HL-60 (cell line): ENCODE measurements around the gene HYAL4.

Source experiments
- DNase-seq, 2 experiments: peaks; one replicate each; pipeline ENCODE4 v3.0.0-alpha.2; 2010 to 2020; ENCODE audit warnings: low read depth in 1 of 2, low spot score in 1 of 2
- H3K27ac ChIP-seq: fragments of 250-450 bp; sonication (Bioruptor Pico); replicated peaks from 2 replicates; pipeline ENCODE4 v1.5.1; 2020; ENCODE audit warnings: mild to moderate bottlenecking, moderate library complexity
- H3K27me3 ChIP-seq: fragments of 250-450 bp; sonication (Bioruptor Pico); 2 replicates; pipeline ENCODE4 v1.5.1; 2021; ENCODE audit warnings: mild to moderate bottlenecking, moderate library complexity; ENCODE audit not compliant: insufficient read depth, poor library complexity, severe bottlenecking
- H3K4me3 ChIP-seq: replicated peaks from 2 replicates; pipeline ENCODE4 v1.5.1; 2011; ENCODE audit warnings: mild to moderate bottlenecking, control low read depth, low read length; ENCODE audit not compliant: insufficient read depth
- GABPA ChIP-seq: IDR thresholded peaks from 2 replicates; pipeline ENCODE4 v1.6.1; 2012; ENCODE audit warnings: low read depth
- POLR2AphosphoS5 ChIP-seq: IDR thresholded peaks from 2 replicates; pipeline ENCODE4 v1.6.1; 2012; ENCODE audit warnings: low read depth
- SPI1 ChIP-seq: IDR thresholded peaks from 2 replicates; pipeline ENCODE4 v1.6.1; 2012; ENCODE audit warnings: low read depth, mild to moderate bottlenecking, borderline replicate concordance
- TF ChIP-seq, protein P1 (sequence below): IDR thresholded peaks from 2 replicates; pipeline ENCODE4 v1.6.1; 2012; ENCODE audit warnings: low read depth; ENCODE audit not compliant: insufficient replicate concordance
- TF ChIP-seq, protein P2 (sequence below): IDR thresholded peaks from one replicate; pipeline ENCODE4 v1.5.1; 2011; ENCODE audit warnings: low read length, control low read depth, inconsistent platforms; ENCODE audit not compliant: insufficient read depth

Gene HYAL4

DNA sequence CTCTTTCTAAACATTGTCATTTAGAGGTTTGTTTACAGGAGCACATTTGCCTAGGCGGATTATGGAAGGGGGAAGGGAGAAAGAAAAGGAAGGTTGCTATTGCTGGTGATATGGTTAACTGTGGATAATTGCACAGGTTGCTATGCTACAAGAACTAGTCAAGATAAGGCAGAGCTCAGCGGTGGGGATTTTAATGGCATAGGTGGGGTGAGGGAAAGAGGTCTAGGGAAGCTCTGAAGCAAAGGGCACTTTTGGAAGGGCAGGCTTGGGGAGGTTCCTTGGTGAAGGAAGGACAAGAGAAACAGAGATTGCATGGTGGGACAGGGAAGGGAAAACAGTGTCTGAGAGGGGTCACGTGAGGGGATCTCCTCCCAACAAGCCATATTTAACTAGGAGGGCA, 19.5 kb downstream of the HYAL4 start:
- DNase-seq: no peak
- H3K27ac ChIP-seq: no peak overlapping the region
- H3K27me3 ChIP-seq: peaks cover 6% of the 10 kb centered on the region
- no peak overlapping the region for H3K4me3 ChIP-seq
- TF ChIP-seq POLR2AphosphoS5: no peak
- TF ChIP-seq, protein P1, sequence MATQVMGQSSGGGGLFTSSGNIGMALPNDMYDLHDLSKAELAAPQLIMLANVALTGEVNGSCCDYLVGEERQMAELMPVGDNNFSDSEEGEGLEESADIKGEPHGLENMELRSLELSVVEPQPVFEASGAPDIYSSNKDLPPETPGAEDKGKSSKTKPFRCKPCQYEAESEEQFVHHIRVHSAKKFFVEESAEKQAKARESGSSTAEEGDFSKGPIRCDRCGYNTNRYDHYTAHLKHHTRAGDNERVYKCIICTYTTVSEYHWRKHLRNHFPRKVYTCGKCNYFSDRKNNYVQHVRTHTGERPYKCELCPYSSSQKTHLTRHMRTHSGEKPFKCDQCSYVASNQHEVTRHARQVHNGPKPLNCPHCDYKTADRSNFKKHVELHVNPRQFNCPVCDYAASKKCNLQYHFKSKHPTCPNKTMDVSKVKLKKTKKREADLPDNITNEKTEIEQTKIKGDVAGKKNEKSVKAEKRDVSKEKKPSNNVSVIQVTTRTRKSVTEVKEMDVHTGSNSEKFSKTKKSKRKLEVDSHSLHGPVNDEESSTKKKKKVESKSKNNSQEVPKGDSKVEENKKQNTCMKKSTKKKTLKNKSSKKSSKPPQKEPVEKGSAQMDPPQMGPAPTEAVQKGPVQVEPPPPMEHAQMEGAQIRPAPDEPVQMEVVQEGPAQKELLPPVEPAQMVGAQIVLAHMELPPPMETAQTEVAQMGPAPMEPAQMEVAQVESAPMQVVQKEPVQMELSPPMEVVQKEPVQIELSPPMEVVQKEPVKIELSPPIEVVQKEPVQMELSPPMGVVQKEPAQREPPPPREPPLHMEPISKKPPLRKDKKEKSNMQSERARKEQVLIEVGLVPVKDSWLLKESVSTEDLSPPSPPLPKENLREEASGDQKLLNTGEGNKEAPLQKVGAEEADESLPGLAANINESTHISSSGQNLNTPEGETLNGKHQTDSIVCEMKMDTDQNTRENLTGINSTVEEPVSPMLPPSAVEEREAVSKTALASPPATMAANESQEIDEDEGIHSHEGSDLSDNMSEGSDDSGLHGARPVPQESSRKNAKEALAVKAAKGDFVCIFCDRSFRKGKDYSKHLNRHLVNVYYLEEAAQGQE: no peak
- no peak for TF ChIP-seq SPI1
- no peak for TF ChIP-seq GABPA
- TF ChIP-seq, protein P2, sequence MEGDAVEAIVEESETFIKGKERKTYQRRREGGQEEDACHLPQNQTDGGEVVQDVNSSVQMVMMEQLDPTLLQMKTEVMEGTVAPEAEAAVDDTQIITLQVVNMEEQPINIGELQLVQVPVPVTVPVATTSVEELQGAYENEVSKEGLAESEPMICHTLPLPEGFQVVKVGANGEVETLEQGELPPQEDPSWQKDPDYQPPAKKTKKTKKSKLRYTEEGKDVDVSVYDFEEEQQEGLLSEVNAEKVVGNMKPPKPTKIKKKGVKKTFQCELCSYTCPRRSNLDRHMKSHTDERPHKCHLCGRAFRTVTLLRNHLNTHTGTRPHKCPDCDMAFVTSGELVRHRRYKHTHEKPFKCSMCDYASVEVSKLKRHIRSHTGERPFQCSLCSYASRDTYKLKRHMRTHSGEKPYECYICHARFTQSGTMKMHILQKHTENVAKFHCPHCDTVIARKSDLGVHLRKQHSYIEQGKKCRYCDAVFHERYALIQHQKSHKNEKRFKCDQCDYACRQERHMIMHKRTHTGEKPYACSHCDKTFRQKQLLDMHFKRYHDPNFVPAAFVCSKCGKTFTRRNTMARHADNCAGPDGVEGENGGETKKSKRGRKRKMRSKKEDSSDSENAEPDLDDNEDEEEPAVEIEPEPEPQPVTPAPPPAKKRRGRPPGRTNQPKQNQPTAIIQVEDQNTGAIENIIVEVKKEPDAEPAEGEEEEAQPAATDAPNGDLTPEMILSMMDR: no peak

DNA sequence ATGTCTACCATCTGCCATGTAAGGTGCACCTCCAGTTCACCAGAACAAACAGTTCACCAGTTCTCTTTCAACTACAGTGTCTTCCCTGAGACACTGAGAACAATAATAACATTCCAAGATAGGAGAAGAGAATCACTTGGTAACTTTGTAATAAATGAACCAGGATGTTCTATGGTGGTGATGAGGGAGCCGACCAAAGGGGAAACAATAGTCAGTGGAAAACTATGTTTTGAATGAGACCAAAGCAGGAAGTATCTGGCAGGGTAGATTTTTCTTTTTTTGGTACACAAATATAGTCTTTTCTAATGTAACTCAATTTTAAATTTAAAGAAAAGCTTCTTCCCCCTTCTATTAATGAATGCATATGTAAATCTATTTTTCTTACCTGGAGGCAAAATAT, 20.0 kb downstream of the HYAL4 start:
- DNase-seq: no peak
- Histone ChIP-seq H3K27ac (no peak overlapping the region), H3K4me3 (no peak overlapping the region), H3K27me3 (peaks cover 6% of the 10 kb centered on the region)
- TF ChIP-seq, protein P2: no peak
- TF ChIP-seq POLR2AphosphoS5 (no peak), SPI1 (no peak)

DNA sequence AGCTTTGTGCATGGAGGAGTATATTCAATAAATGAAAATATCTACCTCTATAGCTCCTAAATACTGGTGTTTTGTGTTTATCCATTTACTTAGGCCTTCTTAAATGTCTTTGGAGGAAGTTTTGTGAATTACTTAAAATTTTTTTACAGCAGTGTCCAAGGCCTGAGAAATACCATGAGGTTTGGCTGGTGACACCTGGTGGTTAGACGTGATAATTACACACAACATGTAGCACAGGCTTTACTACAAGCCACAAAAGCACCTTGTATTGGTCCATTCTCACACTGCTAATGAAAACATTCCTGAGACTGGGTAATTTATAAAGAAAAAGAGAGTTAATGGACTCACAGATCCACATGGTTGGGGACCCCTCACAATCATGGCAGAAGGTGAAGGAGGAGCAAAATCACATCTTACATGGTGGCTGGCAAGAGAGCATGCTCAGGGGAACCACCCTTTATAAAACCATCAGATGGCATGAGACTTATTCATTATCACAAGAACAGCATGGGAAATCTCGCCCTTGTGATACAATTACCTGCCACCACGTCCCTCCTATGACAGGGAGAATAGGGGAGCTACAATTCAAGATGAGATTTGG, 20.6 kb downstream of the HYAL4 start:
- peak; percentile 21 to 41 for DNase-seq
- TF ChIP-seq, protein P1: no peak
- TF ChIP-seq SPI1: no peak
- TF ChIP-seq, protein P2: peak; percentile 56
- Histone ChIP-seq H3K4me3 (no peak overlapping the region), H3K27me3 (peaks cover 6% of the 10 kb centered on the region), H3K27ac (no peak overlapping the region)

DNA sequence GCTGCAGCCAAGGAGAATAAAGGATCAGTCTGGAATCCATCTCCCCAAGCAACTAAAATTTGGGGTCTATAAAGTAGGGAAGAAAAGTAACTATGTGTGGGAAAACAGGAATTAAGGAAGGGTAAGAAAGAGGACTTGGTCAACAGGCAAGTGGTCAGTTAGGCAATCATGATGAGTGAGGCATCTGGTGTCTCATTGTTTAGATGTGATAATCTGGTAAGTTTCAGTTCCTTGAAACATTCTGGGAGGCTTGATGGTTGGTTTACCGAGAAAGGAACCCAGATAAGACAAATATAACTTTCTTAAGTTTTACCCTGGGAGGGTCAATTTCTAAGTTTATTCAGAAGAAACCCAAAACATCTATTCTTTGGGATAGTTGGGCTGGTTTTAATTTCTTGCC, 22.3 kb downstream of the HYAL4 start:
- no peak for DNase-seq
- H3K4me3 ChIP-seq: no peak overlapping the region
- peaks cover 6% of the 10 kb centered on the region for H3K27me3 ChIP-seq
- no peak for TF ChIP-seq SPI1
- H3K27ac ChIP-seq: no peak overlapping the region
